Endothelial cell of umbilical vein (primary cell): ENCODE data around the gene SGK1. TPM values are rescaled to one million over a fixed set of nuclear protein-coding genes. Genes with fewer than 3 reads are reported as not detected.

Experiments used
- BruUV-seq: library from RNA; stranded (reverse); fragments of 400-500 nt; replicated peaks from 2 replicates; lab custom pipeline; 2021; lab: Mats Ljungman, UMichigan
- CTCF ChIA-PET: fragments of 300-600, 350-600 bp; sonication (Branson Sonifier 250); formaldehyde crosslinking; loops from one replicate; lab custom pipeline; 2021; ENCODE audit warnings: antibody characterized with exemption, inconsistent platforms; lab: Charles Lee
- POLR2A ChIA-PET: fragments of 300-600, 350-600 bp; sonication (Branson Sonifier 250); formaldehyde crosslinking; loops from one replicate; lab custom pipeline; 2021; ENCODE audit warnings: antibody characterized with exemption, inconsistent platforms; lab: Charles Lee
- DNase-seq: peaks from one replicate; pipeline ENCODE4 v3.0.0-alpha.2; 2011; ENCODE audit warnings: low read depth, low spot score
- FAIRE-seq: peaks from 2 replicates; lab custom pipeline; 2011; peaks lifted over from hg19 to GRCh38; lab: Jason Lieb, UNC
- H2AFZ ChIP-seq: 2 replicates; pipeline ENCODE4 v1.6.0; 2012; ENCODE audit warnings: low read depth, low read length, control low read depth, inconsistent platforms
- H3K27ac ChIP-seq: 2 replicates; pipeline ENCODE4 v1.5.1; 2011; ENCODE audit warnings: low read depth, mild to moderate bottlenecking, control low read depth, low read length, moderate library complexity; ENCODE audit not compliant: insufficient read depth
- H3K27me3 ChIP-seq, 2 experiments: 2 replicates each; pipeline versions ENCODE4 v1.6.0 to v1.6.1; 2011; ENCODE audit warnings: low read length in 2 of 2, mixed read lengths in 1 of 2; ENCODE audit not compliant: control insufficient read depth in 2 of 2, insufficient read depth in 2 of 2
- H3K36me3 ChIP-seq, 2 experiments: 2 replicates in 1 of 2; 3 replicates in 1 of 2; pipeline ENCODE4 v1.5.1; 2011; ENCODE audit warnings: low read length in 2 of 2, mild to moderate bottlenecking in 1 of 2, moderate library complexity in 1 of 2; ENCODE audit not compliant: control insufficient read depth in 2 of 2, insufficient read depth in 2 of 2; ENCODE audit errors: extremely low read depth in 1 of 2
- H3K4me1 ChIP-seq: 3 replicates; pipeline ENCODE4 v1.5.1; 2011; ENCODE audit warnings: mild to moderate bottlenecking, low read length; ENCODE audit not compliant: control insufficient read depth, insufficient read depth; ENCODE audit errors: extremely low read depth
- H3K4me2 ChIP-seq: 2 replicates; pipeline ENCODE4 v1.6.1; 2011; ENCODE audit warnings: low read length, control low read depth, mixed read lengths; ENCODE audit not compliant: insufficient read depth
- H3K4me3 ChIP-seq, 3 experiments: fragments of 200-600 bp in 1 of 3; sonication (generic), shearing (Covaris generic) in 1 of 3; replicated peaks in 1 of 3; 2 replicates each; pipeline ENCODE4 v1.5.1; 2011 to 2016; ENCODE audit warnings: control low read depth in 3 of 3, low read length in 3 of 3, mild to moderate bottlenecking in 2 of 3, inconsistent platforms in 1 of 3, low read depth in 1 of 3, moderate library complexity in 1 of 3; ENCODE audit not compliant: insufficient read depth in 1 of 3
- H3K79me2 ChIP-seq: 2 replicates; pipeline ENCODE4 v1.6.0; 2012; ENCODE audit warnings: low read length, inconsistent platforms; ENCODE audit not compliant: control insufficient read depth, insufficient read depth
- H3K9ac ChIP-seq: replicated peaks from 2 replicates; pipeline ENCODE3; 2011; ENCODE audit warnings: low read length, control low read depth; ENCODE audit not compliant: insufficient read depth; ENCODE audit errors: extremely low read depth
- H3K9me1 ChIP-seq: replicated peaks from 3 replicates; pipeline ENCODE4 v1.6.0; 2011; ENCODE audit warnings: mild to moderate bottlenecking, low read length; ENCODE audit not compliant: control insufficient read depth, insufficient read depth; ENCODE audit errors: extremely low read depth
- H3K9me3 ChIP-seq: replicated peaks from 2 replicates; pipeline ENCODE4 v1.5.1; 2012; ENCODE audit warnings: low read length, inconsistent platforms; ENCODE audit not compliant: control insufficient read depth, insufficient read depth
- H4K20me1 ChIP-seq: replicated peaks from 2 replicates; pipeline ENCODE3; 2011; ENCODE audit warnings: mild to moderate bottlenecking, low read length; ENCODE audit not compliant: control insufficient read depth, insufficient read depth; ENCODE audit errors: extremely low read depth
- EZH2 ChIP-seq: IDR thresholded peaks from 2 replicates; pipeline ENCODE4 v1.6.1; 2012; ENCODE audit warnings: borderline replicate concordance, low read depth, mild to moderate bottlenecking, moderate library complexity, low read length, inconsistent platforms; ENCODE audit not compliant: severe bottlenecking
- FOS ChIP-seq: IDR thresholded peaks from 2 replicates; pipeline ENCODE4 v1.6.1; 2011; ENCODE audit warnings: mild to moderate bottlenecking, low read length, moderate library complexity, borderline replicate concordance; ENCODE audit not compliant: insufficient read depth
- GATA2 ChIP-seq: IDR thresholded peaks from 2 replicates; pipeline ENCODE4 v1.7.0; 2011; ENCODE audit warnings: low read depth, mild to moderate bottlenecking, moderate library complexity, mixed read lengths, low read length; ENCODE audit not compliant: insufficient read length, insufficient read depth
- JUN ChIP-seq: IDR thresholded peaks from 2 replicates; pipeline ENCODE4 v1.6.1; 2011; ENCODE audit warnings: borderline replicate concordance, low read depth; ENCODE audit not compliant: insufficient read length, insufficient read depth
- MYC ChIP-seq: IDR thresholded peaks from one replicate; pipeline ENCODE4 v1.6.1; 2011; ENCODE audit warnings: mild to moderate bottlenecking, low read depth, low read length
- POLR2A ChIP-seq: IDR thresholded peaks from 2 replicates; pipeline ENCODE4 v1.6.1; 2012; ENCODE audit warnings: low read depth, mild to moderate bottlenecking, control low read depth, low read length
- POLR2AphosphoS5 ChIP-seq: IDR thresholded peaks from 2 replicates; pipeline ENCODE4 v1.6.1; 2012; ENCODE audit warnings: low read depth, mild to moderate bottlenecking, control low read depth, low read length, moderate library complexity; ENCODE audit not compliant: insufficient read depth
- dilution Hi-C: fragments of 300-500 bp; cut with MboI; formaldehyde crosslinking; loops from one replicate; pipeline ENCODE4 v1.15.0; 2019; ENCODE audit warnings: low sequenced_read_pairs; ENCODE audit not compliant: extremely low pct_ligation_motif_present
- intact Hi-C: fragments of 100-400 bp; cut with micrococcal nuclease; formaldehyde crosslinking; loops from one replicate; pipeline ENCODE4 v1.10.0; 2022
- polyA plus RNA-seq, 4 experiments: library from polyadenylated mRNA; depleted of rRNA in 3 of 4; stranded (reverse) in 3 of 4; unstranded in 1 of 4; fragments of >200 nt; gene quantifications; 2 replicates each; pipeline versions ENCODE4 v1.2.1 to v1.2.3, GENCODE V29; 2011 to 2012; ENCODE audit warnings: missing spikeins in 1 of 4
- total RNA-seq: library from RNA; stranded (reverse); gene quantifications from 2 replicates; pipeline ENCODE4 v1.2.3, GENCODE V29; 2021
- TF ChIP-seq, protein P1 (sequence below): IDR thresholded peaks from 2 replicates; pipeline ENCODE4 v1.6.1; 2011; ENCODE audit not compliant: insufficient read depth, insufficient read length

Gene SGK1
- total and polyA plus RNA-seq, 2 donors (not counting 3 experiments of a cell fraction or from before 2014, with no cell fraction given) = 121 to 128 TPM

DNA sequence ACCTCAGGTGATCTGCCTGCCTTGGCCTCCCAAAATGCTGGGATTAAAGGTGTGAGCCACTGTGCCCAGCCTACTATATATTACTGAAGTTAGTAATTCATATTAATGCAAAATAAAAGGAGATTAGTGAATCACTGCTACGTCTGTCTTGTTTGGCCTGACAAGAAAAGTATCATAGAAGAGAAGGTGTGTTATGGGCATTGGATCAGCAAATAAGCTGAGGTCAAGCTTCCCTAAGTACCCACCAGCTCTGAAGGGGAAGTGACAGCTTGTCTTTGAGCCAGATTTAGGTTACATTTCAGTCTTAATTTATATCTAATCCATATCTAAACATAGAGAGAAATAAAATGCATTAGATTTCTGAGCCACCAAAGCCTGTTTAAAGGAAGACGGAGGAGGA is 7.1 kb downstream of the SGK1 start:
- H3K4me1 ChIP-seq = no peaks in the 10 kb centered on the region
- H3K9me3 ChIP-seq = no peaks in the 10 kb centered on the region
- no peak for DNase-seq
- H3K9me1 ChIP-seq = no peaks in the 10 kb centered on the region
- TF ChIP-seq JUN (no peak), MYC (no peak), FOS (no peak)
- dilution Hi-C loops (no loop called here), intact Hi-C loops (no loop called here)
- no peak overlapping the region for H3K4me3 ChIP-seq
- ChIA-PET POLR2A (no interaction called here), CTCF (interaction anchor here (1.1 kb wide), 1 partner anchor 10 kb away, joined by 3 read pairs; no protein-coding TSS in a partner anchor)
- BruUV-seq = no TSS peak
- FAIRE-seq = no peak
- no peak overlapping the region for H3K27ac ChIP-seq
- H3K4me2 ChIP-seq = no peak overlapping the region
- no peaks in the 10 kb centered on the region for H3K79me2 ChIP-seq
- no peaks in the 10 kb centered on the region for H3K36me3 ChIP-seq
- H4K20me1 ChIP-seq = no peaks in the 10 kb centered on the region
- no peak overlapping the region for H2AFZ ChIP-seq
- no peaks in the 10 kb centered on the region for H3K27me3 ChIP-seq
- no peak overlapping the region for H3K9ac ChIP-seq

DNA sequence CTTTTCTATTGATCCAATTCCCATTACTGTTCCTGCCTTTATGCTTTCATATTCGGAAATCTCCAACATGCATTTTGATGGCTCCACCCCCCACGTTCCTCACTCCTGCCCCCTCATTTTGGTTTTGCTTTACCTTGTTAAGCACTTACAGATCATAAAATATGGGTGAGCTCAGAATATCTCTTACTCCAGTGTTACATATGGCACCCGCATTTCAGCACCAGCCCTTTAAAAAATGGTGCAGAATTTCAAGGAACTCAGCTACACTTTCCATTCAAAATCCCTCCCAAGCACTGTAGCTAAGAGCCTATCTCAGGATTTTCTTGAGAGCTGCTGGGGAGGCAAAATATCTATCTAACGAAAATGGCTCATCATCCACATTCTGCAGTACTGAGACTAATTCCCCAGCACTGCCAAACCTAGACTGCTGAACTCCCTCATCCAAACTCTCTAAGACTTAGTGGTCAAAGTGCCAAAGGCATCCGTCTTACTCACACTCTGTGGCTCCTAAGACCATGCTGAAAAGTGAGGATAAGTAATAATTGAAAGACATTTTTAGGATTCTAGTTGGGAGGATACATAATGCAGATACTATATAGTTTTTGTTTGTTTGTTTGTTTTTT is 7.8 kb downstream of the SGK1 start:
- Histone ChIP-seq H3K79me2 (no peaks in the 10 kb centered on the region), H3K4me1 (no peaks in the 10 kb centered on the region), H3K4me3 (no peak overlapping the region), H3K27ac (no peak overlapping the region), H4K20me1 (no peaks in the 10 kb centered on the region), H2AFZ (no peak overlapping the region), H3K9ac (no peak overlapping the region), H3K9me1 (no peaks in the 10 kb centered on the region), H3K36me3 (no peaks in the 10 kb centered on the region), H3K4me2 (no peak overlapping the region), H3K27me3 (no peaks in the 10 kb centered on the region), H3K9me3 (no peaks in the 10 kb centered on the region)
- no peak for DNase-seq
- no peak for FAIRE-seq
- no TSS peak for BruUV-seq
- dilution Hi-C loops = no loop called here
- CTCF ChIA-PET = interaction anchor here (1.1 kb wide), 1 partner anchor 11 kb away, joined by 3 read pairs; no protein-coding TSS in a partner anchor
- POLR2A ChIA-PET = no interaction called here
- intact Hi-C loops = no loop called here
- TF ChIP-seq POLR2AphosphoS5 (no peak), GATA2 (no peak), EZH2 (no peak), MYC (no peak), JUN (no peak), POLR2A (no peak), FOS (no peak)
- TF ChIP-seq, protein P1, sequence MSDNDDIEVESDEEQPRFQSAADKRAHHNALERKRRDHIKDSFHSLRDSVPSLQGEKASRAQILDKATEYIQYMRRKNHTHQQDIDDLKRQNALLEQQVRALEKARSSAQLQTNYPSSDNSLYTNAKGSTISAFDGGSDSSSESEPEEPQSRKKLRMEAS = no peak
